ENCODE results near the gene SDK1. TPM values are rescaled to one million over a fixed set of nuclear protein-coding genes. Genes with fewer than 3 reads are reported as not detected.
A peak's percentile ranks its signal among the peaks of the same experiment; 100 is the strongest.

SDK1 gene
- total RNA-seq, 1 experiment from 2014 or later, result 1.8 TPM

- DNase-seq (ENCODE audit: low spot score), result no peak
These were observed 797.1 kb downstream of the SDK1 start for GRCh38 chr7:4098169-4098568.

DNA sequence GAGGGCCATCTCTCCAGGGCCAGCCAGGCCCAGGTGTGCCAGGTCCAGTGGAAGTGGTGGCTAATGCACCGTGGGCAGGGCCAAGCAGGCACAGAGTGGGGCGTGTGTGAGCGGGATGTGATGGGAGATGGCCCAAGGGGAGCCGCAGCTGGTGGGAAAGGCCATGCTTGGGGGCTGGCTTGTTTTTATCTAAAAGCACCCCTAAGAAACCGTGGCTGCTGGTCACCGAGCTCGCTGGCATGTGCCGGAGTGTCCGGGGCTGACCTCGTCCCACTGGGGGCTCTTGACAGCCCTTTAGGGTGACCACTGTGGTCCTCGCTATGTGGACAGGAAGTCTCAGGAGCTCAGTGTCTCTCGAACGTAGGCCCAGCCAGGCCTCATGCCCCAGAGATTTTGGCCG lies 798.6 kb downstream of the SDK1 start:
- DNase-seq (ENCODE audit: low spot score), result no peak

DNA sequence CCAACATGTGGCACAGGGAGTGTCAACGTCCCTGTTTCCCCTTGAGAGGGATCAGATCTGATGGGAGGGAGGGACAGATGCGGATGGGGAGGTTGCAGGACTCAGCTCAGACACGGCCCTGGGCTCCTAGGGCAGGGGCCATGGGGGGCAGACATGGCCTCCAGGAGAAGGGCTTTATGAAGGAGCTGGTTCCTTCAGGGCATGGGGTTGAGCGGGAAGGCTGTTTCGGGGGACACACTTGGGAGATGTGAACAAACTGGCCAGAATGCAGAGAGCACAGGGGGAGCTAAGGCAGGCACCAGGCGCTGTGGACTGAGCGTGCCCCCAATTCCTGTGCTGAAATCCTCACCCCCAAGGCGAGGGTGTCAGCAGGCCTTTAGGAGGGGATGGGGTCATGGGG lies 799.1 kb downstream of the SDK1 start:
- DNase-seq (ENCODE audit: low spot score), result no peak

GRCh38 chr7:4100691-4101090 lies 799.6 kb downstream of the SDK1 start:
- no peak for DNase-seq (ENCODE audit: low spot score)

GRCh38 chr7:4102231-4102841 lies 801.3 kb downstream of the SDK1 start:
- no peak for DNase-seq (ENCODE audit: low spot score)

DNA sequence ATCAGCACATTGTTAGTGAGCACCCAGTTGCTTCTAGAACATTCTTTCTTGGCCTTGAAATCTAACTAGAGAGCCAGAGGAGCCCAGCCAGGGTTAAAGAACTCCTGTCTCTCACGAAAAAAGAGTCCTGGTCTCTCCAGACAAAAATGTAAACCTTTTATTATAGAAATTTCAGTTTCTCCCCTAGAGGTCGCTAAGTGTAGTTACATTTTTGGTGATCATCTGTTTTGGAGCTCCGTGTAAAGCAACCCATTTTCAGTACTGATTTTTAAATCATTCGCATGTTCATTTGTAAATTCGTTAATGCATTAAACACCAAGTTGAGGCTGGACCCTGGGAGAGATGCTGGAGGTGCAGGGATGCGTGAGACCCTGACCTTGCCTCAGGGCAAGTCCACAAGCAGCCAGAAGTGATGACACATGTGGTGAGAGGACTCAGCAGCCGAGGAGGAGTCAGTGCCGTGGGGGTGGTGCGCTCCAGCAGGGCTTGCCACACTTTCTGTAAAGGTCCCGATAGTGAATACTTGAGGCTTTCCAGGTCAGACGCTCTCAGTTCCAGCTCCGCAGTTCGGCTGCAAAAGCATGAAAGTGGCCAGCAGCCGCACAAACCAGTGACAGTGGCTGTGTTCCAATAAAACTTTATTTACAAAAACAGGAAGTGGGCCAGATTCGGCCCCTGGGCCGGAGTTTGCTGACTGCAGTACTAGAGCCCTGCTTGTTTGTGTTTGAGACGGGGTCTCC lies 802.5 kb downstream of the SDK1 start:
- DNase-seq (ENCODE audit: low spot score), result peak; percentile 33

- no peak for DNase-seq (ENCODE audit: low spot score)
These were observed 806.8 kb downstream of the SDK1 start for GRCh38 chr7:4107839-4108238.

DNA sequence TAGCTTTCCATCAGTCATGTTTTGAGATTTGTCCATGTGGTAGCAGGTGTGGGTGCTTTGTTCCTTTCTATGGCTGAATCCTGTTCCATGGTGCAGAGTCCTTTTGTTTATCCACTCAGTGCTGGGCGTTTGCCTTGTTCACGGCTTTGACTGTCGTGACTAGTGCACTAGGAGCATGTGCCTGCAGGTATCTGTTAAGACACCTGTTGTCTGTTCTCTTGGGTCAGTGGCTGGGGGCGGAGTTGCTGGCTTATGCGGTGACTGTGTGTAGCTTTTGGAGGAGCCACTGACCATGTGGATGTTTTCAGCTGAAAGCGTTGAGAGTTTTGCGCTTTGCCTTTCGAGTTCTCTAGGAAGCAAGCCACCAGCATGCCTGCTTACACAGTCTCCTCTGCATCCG lies 807.9 kb downstream of the SDK1 start:
- DNase-seq (ENCODE audit: low spot score), result no peak

- DNase-seq (ENCODE audit: low spot score), result no peak
These were observed 808.5 kb downstream of the SDK1 start for GRCh38 chr7:4109481-4110110.

GRCh38 chr7:4110438-4110837 lies 809.4 kb downstream of the SDK1 start:
- DNase-seq (ENCODE audit: low spot score), result no peak

- DNase-seq (ENCODE audit: low spot score), result no peak
These were observed 810.1 kb downstream of the SDK1 start for GRCh38 chr7:4111166-4111565.

DNA sequence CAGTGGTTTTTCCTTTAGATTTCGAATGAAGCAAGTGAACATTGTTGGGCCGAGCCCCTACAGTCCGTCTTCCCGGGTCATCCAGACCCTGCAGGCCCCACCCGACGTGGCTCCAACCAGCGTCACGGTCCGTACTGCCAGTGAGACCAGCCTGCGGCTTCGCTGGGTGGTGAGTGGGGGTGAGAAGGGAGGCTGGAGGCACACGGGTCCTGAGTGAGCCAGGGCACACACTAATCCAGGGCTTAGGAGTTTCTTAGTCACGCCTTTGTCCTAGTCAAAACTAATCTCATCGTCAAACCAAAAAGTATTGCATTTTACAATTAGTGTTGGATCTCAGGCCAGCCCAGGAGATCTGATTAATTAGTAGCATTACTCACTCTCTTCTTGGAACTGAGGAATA lies 812.2 kb downstream of the SDK1 start:
- no peak for DNase-seq (ENCODE audit: low spot score)

DNA sequence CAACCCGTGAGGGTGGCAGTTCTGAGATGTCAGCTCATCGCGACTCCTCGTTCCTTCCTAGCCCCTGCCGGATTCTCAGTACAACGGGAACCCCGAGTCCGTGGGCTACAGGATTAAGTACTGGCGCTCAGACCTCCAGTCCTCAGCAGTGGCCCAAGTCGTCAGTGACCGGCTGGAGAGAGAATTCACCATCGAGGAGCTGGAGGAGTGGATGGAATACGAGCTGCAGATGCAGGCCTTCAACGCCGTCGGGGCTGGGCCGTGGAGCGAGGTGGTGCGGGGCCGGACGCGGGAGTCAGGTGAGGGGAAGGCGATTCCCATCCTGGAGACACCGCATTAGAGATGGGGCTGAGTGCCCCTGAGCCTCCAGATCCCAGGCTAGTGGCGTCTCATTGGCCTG lies 812.9 kb downstream of the SDK1 start:
- no peak for DNase-seq (ENCODE audit: low spot score)

GRCh38 chr7:4115442-4115841 lies 814.4 kb downstream of the SDK1 start:
- no peak for DNase-seq (ENCODE audit: low spot score)

DNA sequence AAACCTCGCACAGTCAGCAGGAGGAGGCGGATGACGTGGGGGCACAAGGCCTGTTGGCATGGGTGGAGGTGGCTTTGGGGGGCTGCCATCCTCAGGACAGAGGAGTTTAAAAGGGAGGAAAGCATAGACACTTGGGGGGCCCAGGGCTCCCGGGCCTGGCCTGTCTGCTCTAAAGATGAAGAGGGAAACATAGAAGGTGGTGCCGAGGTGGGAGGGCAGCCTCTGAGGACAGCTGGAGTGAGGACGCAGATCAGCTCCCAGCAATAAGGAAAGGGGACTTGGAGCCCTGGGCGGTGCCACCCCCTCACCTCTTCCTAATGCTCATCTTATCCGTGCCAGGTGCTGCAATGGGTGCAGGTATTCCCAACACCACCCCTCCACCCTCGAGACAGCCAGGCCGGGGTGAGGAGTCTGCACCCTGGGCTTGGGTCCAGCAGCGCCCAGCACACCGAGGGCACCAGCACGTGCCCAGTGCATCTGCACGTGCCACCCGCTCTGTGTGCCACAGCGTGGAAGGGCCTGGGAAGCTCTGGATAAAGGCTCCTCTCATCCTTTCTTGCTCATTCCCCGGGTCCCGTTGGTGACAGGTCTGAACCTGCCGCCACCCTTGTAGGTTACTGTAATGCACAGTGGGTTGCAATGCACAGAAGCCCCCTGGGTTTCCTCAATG lies 815.0 kb downstream of the SDK1 start:
- DNase-seq (ENCODE audit: low spot score), result no peak

GRCh38 chr7:4119848-4120247 lies 818.8 kb downstream of the SDK1 start:
- DNase-seq (ENCODE audit: low spot score), result no peak

DNA sequence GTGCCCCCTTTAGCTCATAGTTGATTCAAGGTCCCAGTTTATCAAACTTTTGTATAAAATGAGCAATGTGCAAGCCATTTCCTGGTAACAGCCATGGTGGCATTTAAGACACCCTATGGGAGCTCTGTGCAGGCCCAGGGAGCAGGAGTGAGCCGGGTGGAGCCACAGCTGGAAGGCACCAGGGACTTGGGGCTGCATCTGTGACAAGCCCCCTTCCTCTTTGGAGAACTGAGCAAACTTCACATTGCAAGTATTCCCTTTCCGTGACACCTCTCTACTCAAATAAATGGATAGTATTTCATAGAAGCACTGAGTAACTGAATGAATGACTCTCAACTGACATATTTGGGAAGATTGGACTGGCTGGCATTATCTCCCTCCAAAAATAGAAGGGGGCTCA lies 822.3 kb downstream of the SDK1 start:
- no peak for DNase-seq (ENCODE audit: low spot score)

DNA sequence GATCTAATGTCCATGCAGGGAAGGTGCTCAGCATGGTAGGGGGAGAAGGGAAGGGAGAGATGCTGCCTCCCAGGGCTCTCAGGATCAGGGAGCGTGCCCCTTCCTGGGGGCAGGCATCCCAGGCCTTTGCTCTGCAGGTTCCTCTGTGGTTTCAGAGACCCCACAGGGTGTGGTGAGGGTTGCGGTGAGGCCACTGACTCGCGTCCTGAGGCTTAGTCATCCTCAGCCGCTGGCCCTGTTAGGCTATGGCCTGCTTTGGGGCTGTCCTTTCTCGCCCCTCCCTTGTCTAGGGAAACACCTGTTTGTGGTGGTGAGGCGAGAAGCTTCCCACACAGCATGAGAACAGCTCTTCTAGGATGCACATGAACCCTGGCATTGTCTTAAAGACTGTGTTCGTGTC lies 822.8 kb downstream of the SDK1 start:
- DNase-seq (ENCODE audit: low spot score), result peak; percentile 89

DNA sequence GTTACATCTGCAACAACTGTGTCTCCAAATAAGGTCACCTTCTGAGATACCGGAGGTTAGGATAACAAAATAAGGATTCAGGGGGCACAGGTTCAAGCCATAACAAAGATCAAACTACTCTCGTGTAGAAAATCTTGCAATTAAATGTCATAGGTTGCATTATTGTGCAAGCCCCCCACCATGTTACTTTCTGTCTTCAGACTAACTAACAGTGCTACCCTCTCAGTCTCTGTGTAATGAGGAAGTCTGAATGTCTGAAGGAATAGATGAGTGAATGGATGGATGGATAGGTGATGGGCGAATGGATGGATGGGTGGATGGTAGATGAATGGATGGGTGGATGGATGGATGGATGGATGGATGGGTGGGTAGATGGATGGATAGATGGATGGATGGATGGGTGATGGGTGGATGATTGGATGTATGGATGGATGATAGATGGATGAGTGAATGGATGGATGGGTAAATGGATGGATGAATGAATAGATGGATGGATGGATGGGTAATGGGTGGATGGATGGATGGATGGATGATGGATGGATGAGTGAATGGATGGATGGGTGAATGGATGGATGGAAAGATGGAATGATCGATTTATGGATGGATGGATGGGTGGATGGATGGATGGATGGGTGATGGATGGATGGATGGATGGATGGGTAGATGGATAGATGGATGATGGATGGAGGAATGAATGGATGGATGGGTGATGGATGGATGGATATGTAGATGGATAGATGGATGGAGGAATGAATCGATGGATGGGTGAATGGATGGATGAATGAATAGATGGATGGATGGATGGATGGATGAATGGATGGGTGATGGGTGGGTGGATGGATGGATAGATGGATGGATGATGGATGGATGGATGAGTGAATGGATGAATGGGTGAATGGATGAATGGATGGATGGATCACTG lies 823.8 kb downstream of the SDK1 start:
- DNase-seq (ENCODE audit: low spot score), result no peak

- no peak for DNase-seq (ENCODE audit: low spot score)
These were observed 827.0 kb downstream of the SDK1 start for GRCh38 chr7:4127909-4128560.

DNA sequence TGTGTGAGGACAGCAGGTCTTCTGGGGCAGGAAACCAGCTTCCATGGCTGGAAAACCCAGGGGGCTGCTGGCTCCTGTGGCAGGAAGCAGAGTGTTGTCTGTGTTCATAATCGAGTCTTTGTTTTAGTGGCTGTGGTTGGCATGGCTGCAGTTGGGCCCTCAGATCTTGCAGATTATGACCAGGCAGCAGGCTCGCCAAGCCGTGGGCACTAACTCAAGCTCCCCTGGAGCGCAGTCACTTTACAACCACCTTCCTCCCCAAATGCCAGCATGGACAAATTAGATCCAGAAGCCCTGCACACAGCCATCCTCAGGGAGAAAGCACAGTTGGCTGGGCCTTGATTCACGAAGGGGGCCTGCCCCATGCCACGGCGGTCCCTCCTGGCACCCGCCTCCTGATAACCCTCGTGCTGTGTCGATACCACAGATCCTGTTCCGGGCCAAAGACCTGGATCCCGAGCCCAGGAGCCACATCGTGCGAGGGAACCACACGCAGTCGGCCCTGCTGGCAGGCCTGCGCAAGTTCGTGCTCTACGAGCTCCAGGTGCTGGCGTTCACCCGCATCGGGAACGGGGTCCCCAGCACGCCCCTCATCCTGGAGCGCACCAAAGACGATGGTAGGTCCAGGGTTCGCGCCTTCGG lies 828.5 kb downstream of the SDK1 start:
- DNase-seq (ENCODE audit: low spot score), result no peak
